GM12873 (cell line): ENCODE results near the gene PKP3.

Experiments used
- CTCF ChIP-seq: IDR thresholded peaks from 2 replicates; pipeline ENCODE4 v1.5.1; 2012; ENCODE audit warnings: low read depth, mild to moderate bottlenecking, moderate library complexity, low read length, control low read depth; ENCODE audit not compliant: insufficient read depth; ENCODE audit errors: missing control alignments

Gene PKP3

GRCh38 chr11:368414-369335 is 25.3 kb upstream of the PKP3 start:
- TF ChIP-seq CTCF, result no peak

- no peak for TF ChIP-seq CTCF
Measured at GRCh38 chr11:369336-370018, 24.5 kb upstream of the PKP3 start, which contains the start of gene B4GALNT4. TSS of gene B4GALNT4 (plus strand) at chr11:369499. CDS start at chr11:369804, 305 bp downstream.

- no peak for TF ChIP-seq CTCF
Measured at GRCh38 chr11:370070-370941, 23.7 kb upstream of the PKP3 start.

- TF ChIP-seq CTCF, result no peak
Measured at GRCh38 chr11:371051-371450, 23.0 kb upstream of the PKP3 start.

GRCh38 chr11:371716-372590 is 22.1 kb upstream of the PKP3 start:
- no peak for TF ChIP-seq CTCF

- no peak for TF ChIP-seq CTCF
Measured at GRCh38 chr11:372809-373715, 20.9 kb upstream of the PKP3 start.
